ENCODE results near the gene ACOT8.

The ACOT8 gene

GRCh38 chr20:45823949-45824835, 33.0 kb downstream of the ACOT8 start:
- Histone ChIP-seq H3K4me3 (ENCODE audit: extremely low read depth, insufficient read depth, low read length, poor library complexity, severe bottlenecking) (no peak overlapping the region), H3K27ac (ENCODE audit: low read depth, low read length, severe bottlenecking) (no peak overlapping the region), H3K9me3 (ENCODE audit: control insufficient read depth, low read length) (no peaks in the 10 kb centered on the region), H3K36me3 (ENCODE audit: control insufficient read depth, insufficient read depth, low read length) (no peaks in the 10 kb centered on the region), H3K4me1 (ENCODE audit: control insufficient read depth, insufficient read depth, low read length, poor library complexity, severe bottlenecking) (peaks cover 15% of the 10 kb centered on the region)
- WGBS, 2 experiments (ENCODE audit: insufficient coverage in 2 of 2) = 55 to 59% methylated on average over 50 to 57 of the region's 57 CpGs

- 87 to 89% methylated on average over 20 to 24 of the region's 24 CpGs for WGBS, 2 experiments (ENCODE audit: insufficient coverage in 2 of 2)
- Histone ChIP-seq H3K9me3 (ENCODE audit: control insufficient read depth, low read length) (no peaks in the 10 kb centered on the region), H3K36me3 (ENCODE audit: control insufficient read depth, insufficient read depth, low read length) (no peaks in the 10 kb centered on the region), H3K27ac (ENCODE audit: low read depth, low read length, severe bottlenecking) (no peak overlapping the region), H3K4me3 (ENCODE audit: extremely low read depth, insufficient read depth, low read length, poor library complexity, severe bottlenecking) (no peak overlapping the region), H3K4me1 (ENCODE audit: control insufficient read depth, insufficient read depth, low read length, poor library complexity, severe bottlenecking) (peaks cover 22% of the 10 kb centered on the region)
These were observed 34.3 kb downstream of the ACOT8 start for GRCh38 chr20:45822857-45823256.

- Histone ChIP-seq H3K4me3 (ENCODE audit: extremely low read depth, insufficient read depth, low read length, poor library complexity, severe bottlenecking) (no peak overlapping the region), H3K9me3 (ENCODE audit: control insufficient read depth, low read length) (no peaks in the 10 kb centered on the region), H3K4me1 (ENCODE audit: control insufficient read depth, insufficient read depth, low read length, poor library complexity, severe bottlenecking) (peaks cover 29% of the 10 kb centered on the region), H3K36me3 (ENCODE audit: control insufficient read depth, insufficient read depth, low read length) (peaks cover 5% of the 10 kb centered on the region), H3K27ac (ENCODE audit: low read depth, low read length, severe bottlenecking) (no peak overlapping the region)
- WGBS, 2 experiments (ENCODE audit: insufficient coverage in 2 of 2) = 75 to 79% methylated on average over 1 to 2 of the region's 2 CpGs
These were observed 35.2 kb downstream of the ACOT8 start for GRCh38 chr20:45821947-45822346.

GRCh38 chr20:45819466-45819865, 37.7 kb downstream of the ACOT8 start:
- H3K9me3 ChIP-seq (ENCODE audit: control insufficient read depth, low read length) = no peaks in the 10 kb centered on the region
- no peak overlapping the region for H3K27ac ChIP-seq (ENCODE audit: low read depth, low read length, severe bottlenecking)
- H3K4me1 ChIP-seq (ENCODE audit: control insufficient read depth, insufficient read depth, low read length, poor library complexity, severe bottlenecking) = peaks cover 37% of the 10 kb centered on the region
- no peak overlapping the region for H3K4me3 ChIP-seq (ENCODE audit: extremely low read depth, insufficient read depth, low read length, poor library complexity, severe bottlenecking)
- 83 to 100% methylated on average over 2 of the region's 4 CpGs for WGBS, 2 experiments (ENCODE audit: insufficient coverage in 2 of 2)
- peaks cover 28% of the 10 kb centered on the region for H3K36me3 ChIP-seq (ENCODE audit: control insufficient read depth, insufficient read depth, low read length)

GRCh38 chr20:45818239-45818638, 39.0 kb downstream of the ACOT8 start:
- peaks cover 43% of the 10 kb centered on the region for H3K4me1 ChIP-seq (ENCODE audit: control insufficient read depth, insufficient read depth, low read length, poor library complexity, severe bottlenecking)
- WGBS, 2 experiments (ENCODE audit: insufficient coverage in 2 of 2) = 80 to 100% methylated on average over 1 to 3 of the region's 3 CpGs
- peak overlapping the region; percentile 45 for H3K27ac ChIP-seq (ENCODE audit: low read depth, low read length, severe bottlenecking)
- H3K9me3 ChIP-seq (ENCODE audit: control insufficient read depth, low read length) = no peaks in the 10 kb centered on the region
- H3K4me3 ChIP-seq (ENCODE audit: extremely low read depth, insufficient read depth, low read length, poor library complexity, severe bottlenecking) = no peak overlapping the region
- H3K36me3 ChIP-seq (ENCODE audit: control insufficient read depth, insufficient read depth, low read length) = peaks cover 39% of the 10 kb centered on the region

- Histone ChIP-seq H3K4me3 (ENCODE audit: extremely low read depth, insufficient read depth, low read length, poor library complexity, severe bottlenecking) (no peak overlapping the region), H3K27ac (ENCODE audit: low read depth, low read length, severe bottlenecking) (peak overlapping the region; percentile 75), H3K9me3 (ENCODE audit: control insufficient read depth, low read length) (no peaks in the 10 kb centered on the region), H3K4me1 (ENCODE audit: control insufficient read depth, insufficient read depth, low read length, poor library complexity, severe bottlenecking) (peaks cover 38% of the 10 kb centered on the region), H3K36me3 (ENCODE audit: control insufficient read depth, insufficient read depth, low read length) (peaks cover 41% of the 10 kb centered on the region)
- 83 to 84% methylated on average over 5 to 7 of the region's 9 CpGs for WGBS, 2 experiments (ENCODE audit: insufficient coverage in 2 of 2)
These were observed 39.6 kb downstream of the ACOT8 start for GRCh38 chr20:45817376-45818194.

- H3K27ac ChIP-seq (ENCODE audit: low read depth, low read length, severe bottlenecking) = no peak overlapping the region
- WGBS, 2 experiments (ENCODE audit: insufficient coverage in 2 of 2) = 86 to 100% methylated on average over 1 of the region's 3 CpGs
- no peak overlapping the region for H3K4me3 ChIP-seq (ENCODE audit: extremely low read depth, insufficient read depth, low read length, poor library complexity, severe bottlenecking)
- H3K36me3 ChIP-seq (ENCODE audit: control insufficient read depth, insufficient read depth, low read length) = peaks cover 42% of the 10 kb centered on the region
- peaks cover 38% of the 10 kb centered on the region for H3K4me1 ChIP-seq (ENCODE audit: control insufficient read depth, insufficient read depth, low read length, poor library complexity, severe bottlenecking)
- no peaks in the 10 kb centered on the region for H3K9me3 ChIP-seq (ENCODE audit: control insufficient read depth, low read length)
These were observed 40.2 kb downstream of the ACOT8 start for GRCh38 chr20:45816951-45817350.

- H3K36me3 ChIP-seq (ENCODE audit: control insufficient read depth, insufficient read depth, low read length) = peaks cover 68% of the 10 kb centered on the region
- peaks cover 38% of the 10 kb centered on the region for H3K4me1 ChIP-seq (ENCODE audit: control insufficient read depth, insufficient read depth, low read length, poor library complexity, severe bottlenecking)
- H3K4me3 ChIP-seq (ENCODE audit: extremely low read depth, insufficient read depth, low read length, poor library complexity, severe bottlenecking) = peak overlapping the region; percentile 18
- H3K27ac ChIP-seq (ENCODE audit: low read depth, low read length, severe bottlenecking) = no peak overlapping the region
- H3K9me3 ChIP-seq (ENCODE audit: control insufficient read depth, low read length) = no peaks in the 10 kb centered on the region
- WGBS, 2 experiments (ENCODE audit: insufficient coverage in 2 of 2) = 83% methylated on average over 2 of the region's 3 CpGs; no CpG with 5 or more reads in 1 of the 2 experiments
These were observed 42.9 kb downstream of the ACOT8 start for GRCh38 chr20:45814314-45814713.

GRCh38 chr20:45813489-45813888, 43.7 kb downstream of the ACOT8 start:
- H3K9me3 ChIP-seq (ENCODE audit: control insufficient read depth, low read length) = no peaks in the 10 kb centered on the region
- 31 to 33% methylated on average over 3 of the region's 7 CpGs for WGBS, 2 experiments (ENCODE audit: insufficient coverage in 2 of 2)
- H3K4me3 ChIP-seq (ENCODE audit: extremely low read depth, insufficient read depth, low read length, poor library complexity, severe bottlenecking) = peak overlapping the region; percentile 91
- peaks cover 38% of the 10 kb centered on the region for H3K4me1 ChIP-seq (ENCODE audit: control insufficient read depth, insufficient read depth, low read length, poor library complexity, severe bottlenecking)
- H3K36me3 ChIP-seq (ENCODE audit: control insufficient read depth, insufficient read depth, low read length) = peaks cover 77% of the 10 kb centered on the region
- H3K27ac ChIP-seq (ENCODE audit: low read depth, low read length, severe bottlenecking) = no peak overlapping the region

GRCh38 chr20:45813006-45813340, 44.2 kb downstream of the ACOT8 start:
- H3K4me3 ChIP-seq (ENCODE audit: extremely low read depth, insufficient read depth, low read length, poor library complexity, severe bottlenecking) = peak overlapping the region; percentile 91
- H3K27ac ChIP-seq (ENCODE audit: low read depth, low read length, severe bottlenecking) = peak overlapping the region; percentile 63
- no peaks in the 10 kb centered on the region for H3K9me3 ChIP-seq (ENCODE audit: control insufficient read depth, low read length)
- WGBS, 2 experiments (ENCODE audit: insufficient coverage in 2 of 2) = 0 to 1% methylated on average over 8 to 11 of the region's 11 CpGs
- peaks cover 78% of the 10 kb centered on the region for H3K36me3 ChIP-seq (ENCODE audit: control insufficient read depth, insufficient read depth, low read length)
- H3K4me1 ChIP-seq (ENCODE audit: control insufficient read depth, insufficient read depth, low read length, poor library complexity, severe bottlenecking) = peaks cover 33% of the 10 kb centered on the region

All from mesodermal cell (in vitro differentiated cells).